K562 (cell line): ENCODE measurements around the gene TUBB4B. TPM values are rescaled to one million over a fixed set of nuclear protein-coding genes. Genes with fewer than 3 reads are reported as not detected.

Experiments
- ARID4B ChIP-seq: sonication (generic); formaldehyde crosslinking; IDR thresholded peaks from 2 replicates; pipeline ENCODE4 v1.8.0; 2022; ENCODE audit warnings: mild to moderate bottlenecking, missing genetic modification reagents
- CC2D1A ChIP-seq: fragments of 450-650 bp; IDR thresholded peaks from 2 replicates; pipeline ENCODE4 v1.6.1; 2017; ENCODE audit warnings: mild to moderate bottlenecking
- EHMT2 ChIP-seq: fragments of 450-650 bp; IDR thresholded peaks from 2 replicates; pipeline ENCODE4 v1.6.1; 2018; ENCODE audit warnings: antibody characterized with exemption
- ESRRA ChIP-seq: fragments of 450-650 bp; IDR thresholded peaks from 2 replicates; pipeline ENCODE4 v1.6.1; 2014; ENCODE audit warnings: low read depth, mild to moderate bottlenecking, moderate library complexity, borderline replicate concordance
- MAFK ChIP-seq: IDR thresholded peaks from 2 replicates; pipeline ENCODE4 v1.6.1; 2011; ENCODE audit warnings: low read length, improper control_type of control experiment
- MBD2 ChIP-seq: sonication (generic); IDR thresholded peaks from 2 replicates; pipeline ENCODE4 v1.6.1; 2016; ENCODE audit warnings: low read depth, borderline replicate concordance
- MLLT1 ChIP-seq, 2 experiments: fragments of 450-650 bp; IDR thresholded peaks; 2 replicates each; pipeline ENCODE4 v1.6.1; 2016
- NEUROD1 ChIP-seq: fragments of 150-350 bp; IDR thresholded peaks from 2 replicates; pipeline ENCODE4 v1.6.1; 2014; ENCODE audit warnings: borderline replicate concordance, low read length, low read depth; ENCODE audit not compliant: partially characterized antibody
- PCBP2 ChIP-seq: fragments of 200-400 bp; formaldehyde crosslinking; IDR thresholded peaks from 2 replicates; pipeline ENCODE4 v1.6.1; 2018; ENCODE audit warnings: low read length, low read depth, mild to moderate bottlenecking, moderate library complexity; ENCODE audit not compliant: poor library complexity, severe bottlenecking
- SAFB2 ChIP-seq: fragments of 200-400 bp; formaldehyde crosslinking; IDR thresholded peaks from 2 replicates; pipeline ENCODE4 v1.6.1; 2018; ENCODE audit warnings: borderline replicate concordance, low read length, low read depth, moderate library complexity; ENCODE audit not compliant: severe bottlenecking
- ZNF217 ChIP-seq: sonication (generic); formaldehyde crosslinking; IDR thresholded peaks from 2 replicates; pipeline ENCODE4 v1.8.0; 2022; ENCODE audit warnings: mild to moderate bottlenecking, missing genetic modification reagents
- ZNF232 ChIP-seq: sonication (generic); formaldehyde crosslinking; IDR thresholded peaks from 2 replicates; pipeline ENCODE4 v1.8.0; 2022; ENCODE audit warnings: mild to moderate bottlenecking, missing genetic modification reagents
- ZNF407 ChIP-seq: fragments of 450-650 bp; IDR thresholded peaks from 2 replicates; pipeline ENCODE4 v1.6.1; 2016; ENCODE audit warnings: low read depth
- ZNF696 ChIP-seq: fragments of 250-450 bp; sonication (Bioruptor Pico); conservative IDR thresholded peaks from 2 replicates; pipeline ENCODE4 v1.4.0; 2020; ENCODE audit warnings: mild to moderate bottlenecking, moderate library complexity
- polyA plus RNA-seq, 8 experiments: library from polyadenylated mRNA; depleted of rRNA in 4 of 8; stranded (reverse) in 5 of 8; unstranded in 3 of 8; fragments of >200 nt; fragmentation: Nextera tagmentation in 2 of 8; fragmentation: Illumina TruSeq in 1 of 8; extraction: Ambion mirVana in 2 of 8; extraction: Trizol in 1 of 8; gene quantifications; 2 replicates each; pipeline versions ENCODE4 v1.2.1 to v1.2.3, GENCODE V29; 2011 to 2014; ENCODE audit warnings: inconsistent platforms in 1 of 8, missing spikeins in 1 of 8
- total RNA-seq, 7 experiments: library from RNA; depleted of rRNA in 6 of 7; stranded (reverse); fragments of >200 nt in 6 of 7; fragmentation: Illumina TruSeq in 2 of 7; extraction: Trizol in 2 of 7; gene quantifications; 2 replicates each; pipeline versions ENCODE4 v1.2.1 to v1.2.3, GENCODE V29; 2011 to 2021; ENCODE audit warnings: low replicate concordance in 1 of 7

The TUBB4B gene
- total and polyA plus RNA-seq, 9 of the 15 experiments (the other 6 are each of a cell fraction or from before 2014, with no cell fraction given) = 24.1 to 443 (median 268) TPM

GRCh38 chr9:137268538-137269201 lies 27.6 kb downstream of the TUBB4B start (continued):
- TF ChIP-seq PCBP2 = no peak
- peak; percentile 57; the same call in 1 of the 2 replicates for TF ChIP-seq ZNF407
- TF ChIP-seq MBD2 = no peak
- no peak for TF ChIP-seq ZNF217 (CRISPR knock-in tag)
- peak; percentile 87 for TF ChIP-seq MAFK
- no peak for TF ChIP-seq NEUROD1
- TF ChIP-seq ZNF696 (CRISPR knock-in tag) = no peak
- 0 out of 2 replicates have a peak, but pooled peaks have one; percentile 51 for TF ChIP-seq CC2D1A
- peak; percentile 78 to 93; a peak in 2 of 4 replicates for TF ChIP-seq MLLT1 (IDR thresholded peaks at IDR 0.05)
- no peak for TF ChIP-seq ARID4B
- TF ChIP-seq ESRRA = peak; percentile 27; the same call in 1 of the 2 replicates
- no peak for TF ChIP-seq SAFB2
- TF ChIP-seq EHMT2 = peak; percentile 78
- no peak for TF ChIP-seq ZNF232 (CRISPR knock-in tag)
